ENCODE results near the gene FBXL7.

Gene FBXL7

GRCh38 chr5:15544039-15544438, 44.1 kb downstream of the FBXL7 start:
- no peak for DNase-seq (ENCODE audit: low spot score)

GRCh38 chr5:15545082-15545481, 45.1 kb downstream of the FBXL7 start:
- no peak for DNase-seq (ENCODE audit: low spot score)

GRCh38 chr5:15547261-15547839, 47.4 kb downstream of the FBXL7 start:
- no peak for DNase-seq (ENCODE audit: low spot score)

GRCh38 chr5:15549961-15550360, 50.0 kb downstream of the FBXL7 start:
- no peak for DNase-seq (ENCODE audit: low spot score)

- no peak for DNase-seq (ENCODE audit: low spot score)
These were observed 50.6 kb downstream of the FBXL7 start for GRCh38 chr5:15550502-15551112.

GRCh38 chr5:15551113-15551504, 51.1 kb downstream of the FBXL7 start:
- no peak for DNase-seq (ENCODE audit: low spot score)

GRCh38 chr5:15554542-15554941, 54.6 kb downstream of the FBXL7 start:
- no peak for DNase-seq (ENCODE audit: low spot score)

- DNase-seq (ENCODE audit: low spot score): no peak
These were observed 55.2 kb downstream of the FBXL7 start for GRCh38 chr5:15555176-15555575.

GRCh38 chr5:15558240-15558639, 58.3 kb downstream of the FBXL7 start:
- no peak for DNase-seq (ENCODE audit: low spot score)

GRCh38 chr5:15558681-15559080, 58.7 kb downstream of the FBXL7 start:
- DNase-seq (ENCODE audit: low spot score): no peak

GRCh38 chr5:15560421-15560820, 60.4 kb downstream of the FBXL7 start:
- no peak for DNase-seq (ENCODE audit: low spot score)

GRCh38 chr5:15564523-15564922, 64.5 kb downstream of the FBXL7 start:
- DNase-seq (ENCODE audit: low spot score): no peak

- DNase-seq (ENCODE audit: low spot score): no peak
These were observed 65.0 kb downstream of the FBXL7 start for GRCh38 chr5:15564957-15565356.

- no peak for DNase-seq (ENCODE audit: low spot score)
These were observed 66.3 kb downstream of the FBXL7 start for GRCh38 chr5:15566306-15566705.

- no peak for DNase-seq (ENCODE audit: low spot score)
These were observed 66.8 kb downstream of the FBXL7 start for GRCh38 chr5:15566789-15567188.

- DNase-seq (ENCODE audit: low spot score): no peak
These were observed 70.5 kb downstream of the FBXL7 start for GRCh38 chr5:15570491-15570890.

GRCh38 chr5:15571081-15571480, 71.1 kb downstream of the FBXL7 start:
- DNase-seq (ENCODE audit: low spot score): no peak

- no peak for DNase-seq (ENCODE audit: low spot score)
These were observed 71.6 kb downstream of the FBXL7 start for GRCh38 chr5:15571618-15572017.

- DNase-seq (ENCODE audit: low spot score): no peak
These were observed 73.6 kb downstream of the FBXL7 start for GRCh38 chr5:15573590-15573989.

- no peak for DNase-seq (ENCODE audit: low spot score)
These were observed 74.1 kb downstream of the FBXL7 start for GRCh38 chr5:15574128-15574527.

GRCh38 chr5:15574806-15575325, 74.9 kb downstream of the FBXL7 start:
- DNase-seq (ENCODE audit: low spot score): no peak

- no peak for DNase-seq (ENCODE audit: low spot score)
These were observed 75.7 kb downstream of the FBXL7 start for GRCh38 chr5:15575666-15576065.

- no peak for DNase-seq (ENCODE audit: low spot score)
These were observed 77.2 kb downstream of the FBXL7 start for GRCh38 chr5:15577132-15577531.

GRCh38 chr5:15577831-15578230, 77.9 kb downstream of the FBXL7 start:
- DNase-seq (ENCODE audit: low spot score): no peak

Data from ecto neural progenitor cell (in vitro differentiated cells).